Tibial artery (tissue), 4 donors: Measurements from ENCODE around the gene KRT79.

Experiments
- DNase-seq, 2 donors: peaks; one replicate each; pipeline ENCODE4 v3.0.0-alpha.2; 2019
- H3K27ac ChIP-seq, 2 donors: fragments of 200-600 bp; sonication (generic) in 1 of 2; 1 replicate in 1 of 2; 2 replicates in 1 of 2; pipeline ENCODE4 v1.5.1; 2018 to 2019; ENCODE audit warnings: mild to moderate bottlenecking in 1 of 2
- H3K27me3 ChIP-seq, 2 donors: fragments of 200-600 bp; sonication (generic) in 1 of 2; one replicate each; pipeline versions ENCODE4 v1.5.1 to v1.6.0; 2016 to 2019
- H3K36me3 ChIP-seq, 3 donors: fragments of 200-600 bp; sonication (generic) in 2 of 3; one replicate each; pipeline ENCODE4 v1.5.1; 2016 to 2019; ENCODE audit warnings: mild to moderate bottlenecking in 2 of 3
- H3K4me1 ChIP-seq, 4 donors: fragments of 200-600 bp; sonication (generic) in 2 of 4; 1 replicate in 3 of 4; 2 replicates in 1 of 4; pipeline ENCODE4 v1.5.1; 2016 to 2019
- H3K4me3 ChIP-seq, 2 donors: fragments of 200-600 bp; sonication (generic) in 1 of 2; 1 replicate in 1 of 2; 2 replicates in 1 of 2; pipeline ENCODE4 v1.5.1; 2018 to 2019; ENCODE audit warnings: mild to moderate bottlenecking in 2 of 2
- H3K9me3 ChIP-seq, 3 donors: fragments of 200-600 bp; sonication (generic) in 1 of 3; one replicate each; pipeline ENCODE4 v1.5.1; 2016 to 2019
- intact Hi-C: fragments of 100-400 bp; cut with DNase I; formaldehyde crosslinking; loops from one replicate; pipeline ENCODE4 v1.15.0; 2023; ENCODE audit warnings: low total_unique reads
- TF ChIP-seq, protein P1 (sequence below), 2 experiments: fragments of 200-600 bp in 1 of 2; fragments of 450-650 bp in 1 of 2; IDR thresholded peaks; one replicate each; pipeline ENCODE4 v1.5.1; 2017 to 2019; ENCODE audit warnings: antibody characterized with exemption in 2 of 2, mild to moderate bottlenecking in 1 of 2, moderate library complexity in 1 of 2

Gene KRT79

GRCh38 chr12:52813203-52813819 is 20.8 kb downstream of the KRT79 start:
- DNase-seq, result no peak
- Histone ChIP-seq H3K36me3 (no peaks in the 10 kb centered on the region), H3K27ac (no peak overlapping the region), H3K27me3 (peaks cover 0 to 12% of the 10 kb centered on the region in 2 donors), H3K4me1 (no peaks in the 10 kb centered on the region), H3K9me3 (no peaks in the 10 kb centered on the region), H3K4me3 (no peak overlapping the region)
- TF ChIP-seq, protein P1, sequence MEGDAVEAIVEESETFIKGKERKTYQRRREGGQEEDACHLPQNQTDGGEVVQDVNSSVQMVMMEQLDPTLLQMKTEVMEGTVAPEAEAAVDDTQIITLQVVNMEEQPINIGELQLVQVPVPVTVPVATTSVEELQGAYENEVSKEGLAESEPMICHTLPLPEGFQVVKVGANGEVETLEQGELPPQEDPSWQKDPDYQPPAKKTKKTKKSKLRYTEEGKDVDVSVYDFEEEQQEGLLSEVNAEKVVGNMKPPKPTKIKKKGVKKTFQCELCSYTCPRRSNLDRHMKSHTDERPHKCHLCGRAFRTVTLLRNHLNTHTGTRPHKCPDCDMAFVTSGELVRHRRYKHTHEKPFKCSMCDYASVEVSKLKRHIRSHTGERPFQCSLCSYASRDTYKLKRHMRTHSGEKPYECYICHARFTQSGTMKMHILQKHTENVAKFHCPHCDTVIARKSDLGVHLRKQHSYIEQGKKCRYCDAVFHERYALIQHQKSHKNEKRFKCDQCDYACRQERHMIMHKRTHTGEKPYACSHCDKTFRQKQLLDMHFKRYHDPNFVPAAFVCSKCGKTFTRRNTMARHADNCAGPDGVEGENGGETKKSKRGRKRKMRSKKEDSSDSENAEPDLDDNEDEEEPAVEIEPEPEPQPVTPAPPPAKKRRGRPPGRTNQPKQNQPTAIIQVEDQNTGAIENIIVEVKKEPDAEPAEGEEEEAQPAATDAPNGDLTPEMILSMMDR (IDR thresholded peaks at IDR 0.05), result no peak
- intact Hi-C loops, result no loop called here

DNA sequence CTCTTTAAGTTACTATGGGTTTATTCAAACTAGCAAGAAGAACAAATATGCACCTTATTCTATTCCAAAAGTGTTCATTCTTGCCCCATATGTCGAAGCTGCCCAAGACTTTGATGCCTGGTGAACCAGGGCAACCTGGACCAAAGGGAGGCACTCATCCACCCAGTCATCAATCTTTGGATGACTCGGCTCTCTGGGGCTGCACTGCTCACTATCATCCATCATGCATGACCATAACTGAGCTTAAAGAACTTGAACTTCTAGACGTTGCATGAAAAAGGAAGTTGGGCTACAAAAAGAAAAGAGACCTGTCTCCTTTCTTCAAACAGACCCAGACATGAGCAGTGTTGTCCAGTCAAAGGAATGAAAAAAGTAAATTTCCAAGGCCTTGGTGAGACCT is 21.4 kb downstream of the KRT79 start:
- H3K4me3 ChIP-seq, result no peak overlapping the region

DNA sequence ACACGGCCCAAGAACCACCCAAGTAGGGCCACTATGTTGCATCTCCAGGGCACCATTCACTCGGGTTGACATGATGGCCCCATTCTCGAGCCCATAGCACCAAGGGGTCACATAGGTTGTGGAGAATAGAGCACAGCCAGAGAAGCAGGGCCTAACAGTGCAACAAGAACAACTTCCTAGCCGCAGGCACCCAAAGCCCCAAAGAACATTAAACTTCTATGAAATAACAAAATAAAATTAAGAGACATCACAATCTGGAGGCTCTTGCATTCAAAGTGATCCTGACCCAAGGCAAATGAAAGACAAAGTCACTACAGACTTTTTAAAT is 22.1 kb downstream of the KRT79 start:
- Histone ChIP-seq H3K9me3 (no peaks in the 10 kb centered on the region), H3K4me1 (no peaks in the 10 kb centered on the region), H3K4me3 (no peak overlapping the region), H3K27ac (no peak overlapping the region), H3K36me3 (no peaks in the 10 kb centered on the region), H3K27me3 (peaks cover 0 to 7% of the 10 kb centered on the region in 2 donors)
- TF ChIP-seq, protein P1 (IDR thresholded peaks at IDR 0.05), result no peak
- intact Hi-C loops, result no loop called here
- no peak for DNase-seq

More for the DNA sequence above, 21.4 kb downstream of the KRT79 start:
- Histone ChIP-seq H3K9me3 (no peaks in the 10 kb centered on the region), H3K27ac (no peak overlapping the region), H3K4me1 (no peaks in the 10 kb centered on the region), H3K36me3 (no peaks in the 10 kb centered on the region), H3K27me3 (peaks cover 0 to 12% of the 10 kb centered on the region in 2 donors)
- DNase-seq, result no peak
- intact Hi-C loops, result no loop called here
- TF ChIP-seq, protein P1 (IDR thresholded peaks at IDR 0.05), result no peak

GRCh38 chr12:52811191-52812072 is 22.7 kb downstream of the KRT79 start:
- H3K4me1 ChIP-seq, result no peaks in the 10 kb centered on the region
- H3K36me3 ChIP-seq, result no peaks in the 10 kb centered on the region
- no peaks in the 10 kb centered on the region for H3K9me3 ChIP-seq
- intact Hi-C loops, result no loop called here
- TF ChIP-seq, protein P1 (IDR thresholded peaks at IDR 0.05), result no peak
- peaks cover 0 to 6% of the 10 kb centered on the region in 2 donors for H3K27me3 ChIP-seq
- H3K27ac ChIP-seq, result no peak overlapping the region
- no peak for DNase-seq
- no peak overlapping the region for H3K4me3 ChIP-seq

DNA sequence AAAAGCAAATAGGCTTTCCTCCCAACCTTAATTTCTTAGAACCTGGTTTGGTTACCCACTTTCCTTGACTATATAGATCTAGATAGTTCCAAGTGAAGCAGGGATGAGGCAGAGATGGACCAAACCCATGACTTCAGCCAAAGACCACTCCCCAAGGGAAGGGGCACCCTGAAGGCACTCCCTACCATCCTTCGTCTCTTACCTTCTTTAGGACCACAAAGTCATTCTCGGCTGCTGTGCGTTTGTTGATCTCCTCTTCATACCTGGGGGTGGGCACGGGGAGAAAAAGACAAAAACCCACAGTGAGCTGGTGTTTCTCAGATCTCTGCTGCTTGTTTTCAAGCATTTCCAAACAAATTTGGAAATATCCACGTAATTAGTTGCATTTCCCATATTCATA is 23.6 kb downstream of the KRT79 start:
- DNase-seq, result no peak
- H3K4me1 ChIP-seq, result no peaks in the 10 kb centered on the region
- intact Hi-C loops, result no loop called here
- no peak overlapping the region for H3K4me3 ChIP-seq
- H3K27ac ChIP-seq, result no peak overlapping the region
- H3K27me3 ChIP-seq, result peaks cover 0 to 6% of the 10 kb centered on the region in 2 donors
- no peaks in the 10 kb centered on the region for H3K9me3 ChIP-seq
- TF ChIP-seq, protein P1 (IDR thresholded peaks at IDR 0.05), result no peak
- H3K36me3 ChIP-seq, result no peaks in the 10 kb centered on the region
